Activated B cell treated with CpG ODN at 0.5 μM for 24 hours (primary cell): ENCODE results near the gene KIF25. TPM values are rescaled to one million over a fixed set of nuclear protein-coding genes. Genes with fewer than 3 reads are reported as not detected.

ENCODE experiments used
- ATAC-seq: fragments of 200-7000 bp; cut with Tn5 transposase; one replicate; pipeline ENCODE4 v1.10.0; 2021; ENCODE audit warnings: low read depth, mild to moderate bottlenecking, moderate library complexity
- CTCF ChIA-PET: fragments of 350-600 bp; sonication (Branson Sonifier 250); formaldehyde crosslinking; loops from one replicate; lab custom pipeline; 2021; ENCODE audit warnings: antibody characterized with exemption; lab: Charles Lee
- POLR2A ChIA-PET: fragments of 350-600 bp; sonication (Branson Sonifier 250); formaldehyde crosslinking; loops from one replicate; lab custom pipeline; 2021; ENCODE audit warnings: antibody characterized with exemption; lab: Charles Lee
- DNase-seq: peaks from one replicate; pipeline ENCODE4 v3.0.0; 2022
- H3K27ac Mint-ChIP-seq: one replicate; pipeline ENCODE4 v1.8.0; 2020; ENCODE audit warnings: mixed read lengths
- H3K27me3 Mint-ChIP-seq: one replicate; pipeline ENCODE4 v1.8.0; 2021; ENCODE audit warnings: mixed read lengths
- H3K36me3 Mint-ChIP-seq: one replicate; pipeline ENCODE4 v1.8.0; 2021; ENCODE audit warnings: low read depth, mixed read lengths
- H3K4me1 Mint-ChIP-seq: one replicate; pipeline ENCODE4 v1.8.0; 2021; ENCODE audit warnings: mixed read lengths
- H3K4me3 Mint-ChIP-seq: one replicate; pipeline ENCODE4 v1.8.0; 2020; ENCODE audit warnings: mild to moderate bottlenecking, mixed read lengths
- H3K9me3 Mint-ChIP-seq: one replicate; pipeline ENCODE4 v1.8.0; 2020; ENCODE audit warnings: mixed read lengths
- CTCF ChIP-seq: fragments of 200-600 bp; IDR thresholded peaks from one replicate; pipeline ENCODE4 v1.8.0; 2022; ENCODE audit warnings: antibody characterized with exemption, mild to moderate bottlenecking
- intact Hi-C: fragments of 100-400 bp; cut with micrococcal nuclease; formaldehyde crosslinking; loops from one replicate; pipeline ENCODE4 v1.15.1; 2024
- total RNA-seq: library from RNA; stranded (reverse); gene quantifications from 2 replicates; pipeline ENCODE4 v1.2.3, GENCODE V29; 2022

KIF25 gene
- total RNA-seq, 1 donor from 2014 or later = not detected

DNA sequence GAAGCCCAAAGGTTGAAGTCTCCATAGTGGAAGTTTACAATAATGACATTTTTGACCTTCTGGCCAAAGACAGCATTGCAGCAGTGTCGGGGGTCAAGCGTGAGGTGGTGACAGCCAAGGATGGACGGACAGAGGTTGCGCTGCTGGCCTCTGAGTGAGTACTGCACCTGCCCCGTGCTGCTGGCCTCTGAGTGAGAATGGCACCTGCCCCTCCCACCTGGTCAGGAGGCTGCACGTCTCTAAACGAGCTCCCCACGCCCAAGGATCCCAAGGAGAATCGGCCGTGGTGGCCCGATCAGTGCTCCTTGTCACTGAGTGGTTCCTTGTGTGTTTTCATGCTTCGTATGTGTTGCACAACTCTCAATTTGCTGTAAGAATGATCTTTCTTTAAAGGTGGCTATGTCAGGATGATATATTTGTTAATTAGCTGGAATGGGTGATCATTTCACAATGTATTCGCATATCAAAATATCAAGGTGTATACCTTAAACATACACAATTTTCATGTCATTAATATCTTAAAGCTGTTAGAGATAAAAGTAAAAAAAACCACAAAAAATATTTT is 41.2 kb downstream of the KIF25 start:
- no peaks in the 10 kb centered on the region for H3K36me3 Mint-ChIP-seq
- intact Hi-C loops = no loop called here
- H3K27me3 Mint-ChIP-seq = peaks cover 9% of the 10 kb centered on the region
- ATAC-seq (no peak), DNase-seq (no peak)
- TF ChIP-seq CTCF = no peak
- POLR2A ChIA-PET = no interaction called here
- H3K4me3 Mint-ChIP-seq = no peak overlapping the region
- H3K27ac Mint-ChIP-seq = no peak overlapping the region
- CTCF ChIA-PET = no interaction called here
- H3K4me1 Mint-ChIP-seq = no peaks in the 10 kb centered on the region
- peaks cover 29% of the 10 kb centered on the region for H3K9me3 Mint-ChIP-seq

DNA sequence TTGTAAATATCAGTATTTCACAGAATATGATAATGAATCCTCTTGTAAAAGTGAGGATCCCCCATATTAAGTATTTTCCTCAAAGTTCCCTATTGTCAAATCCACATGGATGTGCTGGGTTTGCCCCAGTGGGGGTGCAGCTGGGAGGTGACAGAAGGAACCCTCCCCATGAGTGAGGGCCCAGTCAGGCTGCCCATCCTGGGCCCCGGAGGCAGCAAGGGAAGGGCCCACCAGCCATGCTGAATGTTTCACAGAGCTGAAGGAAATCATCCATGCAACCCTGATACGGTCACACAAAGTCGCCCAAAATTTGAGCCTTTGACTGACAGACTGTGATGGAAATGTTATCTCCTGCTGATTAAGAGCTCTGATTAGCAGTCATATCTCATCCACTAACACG is 41.8 kb downstream of the KIF25 start:
- peaks cover 7% of the 10 kb centered on the region for H3K27me3 Mint-ChIP-seq
- ChIA-PET POLR2A (no interaction called here), CTCF (no interaction called here)
- H3K27ac Mint-ChIP-seq = no peak overlapping the region
- DNase-seq (no peak), ATAC-seq (no peak)
- TF ChIP-seq CTCF = no peak
- no peaks in the 10 kb centered on the region for H3K36me3 Mint-ChIP-seq
- peaks cover 29% of the 10 kb centered on the region for H3K9me3 Mint-ChIP-seq
- H3K4me3 Mint-ChIP-seq = no peak overlapping the region
- intact Hi-C loops = no loop called here
- H3K4me1 Mint-ChIP-seq = no peaks in the 10 kb centered on the region

GRCh38 chr6:168039849-168040248 is 42.4 kb downstream of the KIF25 start:
- Mint-ChIP-seq H3K27ac (no peak overlapping the region), H3K9me3 (peaks cover 29% of the 10 kb centered on the region), H3K36me3 (no peaks in the 10 kb centered on the region), H3K27me3 (peaks cover 7% of the 10 kb centered on the region), H3K4me3 (no peak overlapping the region), H3K4me1 (no peaks in the 10 kb centered on the region)
- no peak for ATAC-seq
- intact Hi-C loops = no loop called here
- no peak for TF ChIP-seq CTCF
- ChIA-PET POLR2A (no interaction called here), CTCF (no interaction called here)
- no peak for DNase-seq

- ATAC-seq (no peak), DNase-seq (no peak)
- H3K36me3 Mint-ChIP-seq = no peaks in the 10 kb centered on the region
- no peaks in the 10 kb centered on the region for H3K4me1 Mint-ChIP-seq
- TF ChIP-seq CTCF = no peak
- peaks cover 29% of the 10 kb centered on the region for H3K9me3 Mint-ChIP-seq
- ChIA-PET POLR2A (no interaction called here), CTCF (no interaction called here)
- no peak overlapping the region for H3K27ac Mint-ChIP-seq
- H3K4me3 Mint-ChIP-seq = no peak overlapping the region
- peaks cover 3% of the 10 kb centered on the region for H3K27me3 Mint-ChIP-seq
- intact Hi-C loops = no loop called here
Measured at GRCh38 chr6:168040856-168041496, 43.5 kb downstream of the KIF25 start.

GRCh38 chr6:168041928-168042327 is 44.5 kb downstream of the KIF25 start:
- intact Hi-C loops = no loop called here
- ATAC-seq (no peak), DNase-seq (no peak)
- peaks cover 27% of the 10 kb centered on the region for H3K9me3 Mint-ChIP-seq
- H3K4me1 Mint-ChIP-seq = no peaks in the 10 kb centered on the region
- ChIA-PET POLR2A (no interaction called here), CTCF (no interaction called here)
- H3K4me3 Mint-ChIP-seq = no peak overlapping the region
- no peaks in the 10 kb centered on the region for H3K36me3 Mint-ChIP-seq
- H3K27me3 Mint-ChIP-seq = no peaks in the 10 kb centered on the region
- no peak for TF ChIP-seq CTCF
- H3K27ac Mint-ChIP-seq = no peak overlapping the region
